DND-41 (cell line): ENCODE data around the gene CERKL.

ENCODE experiments used
- CTCF ChIP-seq: IDR thresholded peaks from 2 replicates; pipeline ENCODE4 v1.5.1; 2012; ENCODE audit warnings: borderline replicate concordance, low read length, moderate library complexity, mild to moderate bottlenecking; ENCODE audit not compliant: poor library complexity, severe bottlenecking; ENCODE audit errors: extremely low read depth
- EZH2 ChIP-seq: IDR thresholded peaks from 3 replicates; pipeline ENCODE4 v1.6.1; 2012; ENCODE audit warnings: borderline replicate concordance, low read depth, mild to moderate bottlenecking, moderate library complexity, low read length, inconsistent platforms; ENCODE audit not compliant: severe bottlenecking

- no peak for TF ChIP-seq CTCF
- TF ChIP-seq EZH2: no peak
These were observed 15.5 kb upstream of the CERKL start for GRCh38 chr2:181672255-181673008.
